ENCODE results near the gene CEP97.

CEP97 gene

GRCh38 chr3:101813817-101814440 is 89.5 kb downstream of the CEP97 start:
- no peak for DNase-seq (ENCODE audit: low read depth)

- DNase-seq (ENCODE audit: low read depth), result no peak
Measured at GRCh38 chr3:101814835-101815234, 90.4 kb downstream of the CEP97 start.

GRCh38 chr3:101816215-101817149 is 92.1 kb downstream of the CEP97 start:
- no peak for DNase-seq (ENCODE audit: low read depth)

DNA sequence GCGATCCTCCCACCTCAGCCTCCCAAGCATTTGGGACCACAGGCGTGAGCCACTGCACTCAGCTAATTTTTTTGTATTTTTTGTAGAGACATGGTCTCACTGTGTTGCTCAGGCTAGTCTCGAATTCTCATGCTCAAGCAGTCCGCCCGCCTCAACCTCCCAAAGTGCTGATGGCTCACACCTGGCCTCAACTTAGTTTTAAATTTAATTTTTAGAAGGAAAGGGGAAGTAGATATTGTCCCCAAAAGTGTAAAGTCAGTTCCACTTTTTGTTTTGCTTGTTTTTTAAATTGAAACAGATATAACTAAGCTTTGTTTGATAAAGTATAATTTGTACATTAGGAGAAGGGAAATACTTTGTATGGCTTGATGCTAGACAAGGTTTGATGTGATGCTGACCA is 93.6 kb downstream of the CEP97 start:
- DNase-seq (ENCODE audit: low read depth), result no peak

GRCh38 chr3:101819649-101820206 is 95.3 kb downstream of the CEP97 start:
- no peak for DNase-seq (ENCODE audit: low read depth)
